Keratinocyte (primary cell): Measurements from ENCODE around the gene CNGA1.

ENCODE experiments used
- CTCF ChIP-seq, 3 experiments: IDR thresholded peaks in 1 of 3; conservative IDR thresholded peaks in 1 of 3; optimal IDR thresholded peaks in 1 of 3; 2 replicates in 2 of 3; 3 replicates in 1 of 3; pipeline versions ENCODE3 to v1.5.1; 2011; ENCODE audit warnings: low read length in 3 of 3, mild to moderate bottlenecking in 3 of 3, moderate library complexity in 2 of 3, control low read depth in 1 of 3, inconsistent platforms in 1 of 3; ENCODE audit not compliant: insufficient read depth in 2 of 3; ENCODE audit errors: extremely low read depth in 1 of 3
- EZH2 ChIP-seq: IDR thresholded peaks from one replicate; pipeline ENCODE4 v1.6.1; 2012; ENCODE audit warnings: inconsistent platforms, mild to moderate bottlenecking, low read length, moderate library complexity

GRCh38 chr4:48011722-48012121, 4.8 kb downstream of the CNGA1 start:
- no peak for TF ChIP-seq CTCF (optimal IDR thresholded peaks at IDR 0.05 in 1 of 3, IDR thresholded peaks at IDR 0.05 in 1 of 3, conservative IDR thresholded peaks at IDR 0.05 in 1 of 3; ENCODE audit: extremely low read depth in 1 of 3, insufficient read depth in 2 of 3, low read length in 3 of 3)
- no peak for TF ChIP-seq EZH2
